Epithelial cell of esophagus (primary cell): ENCODE data around the gene AACS.

Source experiments
- DNase-seq: peaks from one replicate; pipeline ENCODE4 v3.0.0; 2010; ENCODE audit warnings: low read depth
- H3K4me3 ChIP-seq: 2 replicates; pipeline ENCODE4 v1.5.1; 2011; ENCODE audit warnings: mild to moderate bottlenecking, low read length, control low read depth
- CTCF ChIP-seq: IDR thresholded peaks from 2 replicates; pipeline ENCODE4 v1.5.1; 2011; ENCODE audit warnings: low read depth, mild to moderate bottlenecking, low read length, control low read depth, inconsistent platforms; ENCODE audit not compliant: insufficient read depth; ENCODE audit errors: missing control alignments

AACS gene

GRCh38 chr12:125171267-125171666, 106.0 kb downstream of the AACS start:
- H3K4me3 ChIP-seq: no peak overlapping the region
- no peak for DNase-seq
- TF ChIP-seq CTCF: no peak

GRCh38 chr12:125172231-125172850, 107.1 kb downstream of the AACS start:
- no peak for TF ChIP-seq CTCF
- no peak for DNase-seq
- H3K4me3 ChIP-seq: no peak overlapping the region

GRCh38 chr12:125175576-125175975, 110.3 kb downstream of the AACS start:
- no peak for TF ChIP-seq CTCF
- DNase-seq: no peak
- no peak overlapping the region for H3K4me3 ChIP-seq

GRCh38 chr12:125178222-125178621, 113.0 kb downstream of the AACS start:
- DNase-seq: no peak
- no peak for TF ChIP-seq CTCF
- no peak overlapping the region for H3K4me3 ChIP-seq

GRCh38 chr12:125180144-125180543, 114.9 kb downstream of the AACS start:
- H3K4me3 ChIP-seq: no peak overlapping the region
- DNase-seq: no peak
- TF ChIP-seq CTCF: no peak

GRCh38 chr12:125181107-125181506, 115.9 kb downstream of the AACS start:
- DNase-seq: no peak
- TF ChIP-seq CTCF: no peak
- H3K4me3 ChIP-seq: no peak overlapping the region

GRCh38 chr12:125183187-125184067, 118.2 kb downstream of the AACS start:
- H3K4me3 ChIP-seq: no peak overlapping the region
- TF ChIP-seq CTCF: peak; percentile 99
- DNase-seq: peak; percentile 72
